H1 (cell line): ENCODE measurements around the gene GLT8D1. TPM values are rescaled to one million over a fixed set of nuclear protein-coding genes. Genes with fewer than 3 reads are reported as not detected.

Experiments
- ATF3 ChIP-seq: IDR thresholded peaks from 2 replicates; pipeline ENCODE4 v1.6.1; 2011; ENCODE audit warnings: low read depth, mild to moderate bottlenecking, low read length; ENCODE audit not compliant: insufficient read depth
- CBX8 ChIP-seq: fragments of 300-800, 300-1000 bp; sonication (generic); IDR thresholded peaks from 2 replicates; pipeline ENCODE4 v1.7.1; 2016; ENCODE audit warnings: low read depth, low read length, borderline replicate concordance
- CTCF ChIP-seq, 3 experiments: IDR thresholded peaks; 1 replicate in 2 of 3; 2 replicates in 1 of 3; pipeline versions ENCODE4 v1.5.1 to v1.6.1; 2011; ENCODE audit warnings: low read length in 3 of 3, mild to moderate bottlenecking in 3 of 3, inconsistent platforms in 2 of 3, low read depth in 1 of 3, moderate library complexity in 1 of 3; ENCODE audit not compliant: insufficient read depth in 1 of 3; ENCODE audit errors: control extremely low read depth in 1 of 3
- E2F6 ChIP-seq: IDR thresholded peaks from 2 replicates; pipeline ENCODE4 v1.6.1; 2012; ENCODE audit warnings: inconsistent platforms
- FOSL1 ChIP-seq: IDR thresholded peaks from 2 replicates; pipeline ENCODE4 v1.6.1; 2011; ENCODE audit warnings: mild to moderate bottlenecking, low read depth, low read length, moderate library complexity; ENCODE audit not compliant: insufficient read depth
- KDM1A ChIP-seq: fragments of 200-600, 300-600 bp; sonication (generic); IDR thresholded peaks from 2 replicates; pipeline ENCODE4 v1.7.1; 2016; ENCODE audit warnings: mild to moderate bottlenecking, low read length, borderline replicate concordance
- RNF2 ChIP-seq: fragments of 200-900, 300-1000 bp; sonication (generic); IDR thresholded peaks from 2 replicates; pipeline ENCODE4 v1.7.1; 2016; ENCODE audit warnings: borderline replicate concordance, low read depth, mild to moderate bottlenecking, antibody characterized with exemption, low read length; ENCODE audit not compliant: poor library complexity, severe bottlenecking; ENCODE audit errors: missing control alignments
- TEAD4 ChIP-seq: IDR thresholded peaks from 2 replicates; pipeline ENCODE4 v1.6.1; 2012; ENCODE audit warnings: low read depth, low read length, inconsistent platforms, mixed read lengths
- YY1 ChIP-seq: IDR thresholded peaks from 2 replicates; pipeline ENCODE4 v1.6.1; 2011; ENCODE audit warnings: low read depth, mild to moderate bottlenecking, low read length
- polyA plus RNA-seq, 7 experiments: library from polyadenylated mRNA; depleted of rRNA in 3 of 7; stranded (reverse) in 5 of 7; unstranded in 2 of 7; fragments of >200 nt in 5 of 7; fragments of 200-250 nt in 2 of 7; gene quantifications; 1 replicate in 5 of 7; 2 replicates in 1 of 7; 4 replicates in 1 of 7; pipeline versions ENCODE4 v1.2.1 to v1.2.3, GENCODE V29; 2011 to 2013; ENCODE audit warnings: missing spikeins in 2 of 7, mixed read lengths in 2 of 7
- total RNA-seq: library from RNA; stranded (reverse); fragmentation: NEBNext Ultra II Directional; extraction: Animal tissue kit (Norgen Biotek cat#: 25700); gene quantifications from 2 replicates; pipeline ENCODE4 v1.2.1, GENCODE V29; 2021

The GLT8D1 gene
- total and polyA plus RNA-seq, 2 of the 8 experiments (the other 6 are each of a cell fraction or from before 2014, with no cell fraction given), result 29.0 to 33.6 TPM

GRCh38 chr3:52670621-52671521 is 34.7 kb downstream of the GLT8D1 start (continued):
- TF ChIP-seq ATF3 (no peak), RNF2 (no peak), E2F6 (no peak), CBX8 (no peak), YY1 (no peak), FOSL1 (no peak), KDM1A (no peak), CTCF (IDR thresholded peaks at IDR 0.05; ENCODE audit: control extremely low read depth in 1 of 3, insufficient read depth in 1 of 3, low read depth in 1 of 3, low read length in 3 of 3) (no peak), TEAD4 (no peak)
